AG09319 (cell line): Measurements from ENCODE around the gene MED8.
A peak's percentile ranks its signal among the peaks of the same experiment; 100 is the strongest.

Experiments used
- DNase-seq: peaks from one replicate; pipeline ENCODE4 v3.0.0-alpha.2; 2010; ENCODE audit warnings: low read depth; ENCODE audit errors: extremely low read depth
- TF ChIP-seq, protein P1 (sequence below): IDR thresholded peaks from 2 replicates; pipeline ENCODE4 v1.5.1; 2011; ENCODE audit warnings: low read depth, mild to moderate bottlenecking, inconsistent platforms, low read length, moderate library complexity

MED8 gene

DNA sequence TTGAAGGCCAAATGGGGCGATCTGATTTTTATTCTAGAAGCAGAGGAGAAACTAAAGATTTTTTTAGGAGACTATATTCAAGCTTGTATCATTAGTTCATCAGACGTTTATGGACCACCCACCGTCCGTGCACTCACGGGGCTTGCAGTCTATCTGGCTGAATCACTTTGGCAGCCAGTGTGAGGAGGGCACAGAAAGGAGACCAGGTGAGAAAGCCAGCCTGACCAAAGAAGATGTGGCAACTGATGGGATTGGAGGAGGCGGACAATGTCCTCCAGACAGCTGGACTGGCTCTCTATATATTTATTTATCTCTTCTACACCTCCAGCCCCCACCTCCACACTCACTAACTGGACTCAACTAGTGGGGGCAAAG lies 21.0 kb downstream of the MED8 start:
- TF ChIP-seq, protein P1, sequence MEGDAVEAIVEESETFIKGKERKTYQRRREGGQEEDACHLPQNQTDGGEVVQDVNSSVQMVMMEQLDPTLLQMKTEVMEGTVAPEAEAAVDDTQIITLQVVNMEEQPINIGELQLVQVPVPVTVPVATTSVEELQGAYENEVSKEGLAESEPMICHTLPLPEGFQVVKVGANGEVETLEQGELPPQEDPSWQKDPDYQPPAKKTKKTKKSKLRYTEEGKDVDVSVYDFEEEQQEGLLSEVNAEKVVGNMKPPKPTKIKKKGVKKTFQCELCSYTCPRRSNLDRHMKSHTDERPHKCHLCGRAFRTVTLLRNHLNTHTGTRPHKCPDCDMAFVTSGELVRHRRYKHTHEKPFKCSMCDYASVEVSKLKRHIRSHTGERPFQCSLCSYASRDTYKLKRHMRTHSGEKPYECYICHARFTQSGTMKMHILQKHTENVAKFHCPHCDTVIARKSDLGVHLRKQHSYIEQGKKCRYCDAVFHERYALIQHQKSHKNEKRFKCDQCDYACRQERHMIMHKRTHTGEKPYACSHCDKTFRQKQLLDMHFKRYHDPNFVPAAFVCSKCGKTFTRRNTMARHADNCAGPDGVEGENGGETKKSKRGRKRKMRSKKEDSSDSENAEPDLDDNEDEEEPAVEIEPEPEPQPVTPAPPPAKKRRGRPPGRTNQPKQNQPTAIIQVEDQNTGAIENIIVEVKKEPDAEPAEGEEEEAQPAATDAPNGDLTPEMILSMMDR, result no peak
- DNase-seq, result no peak

DNA sequence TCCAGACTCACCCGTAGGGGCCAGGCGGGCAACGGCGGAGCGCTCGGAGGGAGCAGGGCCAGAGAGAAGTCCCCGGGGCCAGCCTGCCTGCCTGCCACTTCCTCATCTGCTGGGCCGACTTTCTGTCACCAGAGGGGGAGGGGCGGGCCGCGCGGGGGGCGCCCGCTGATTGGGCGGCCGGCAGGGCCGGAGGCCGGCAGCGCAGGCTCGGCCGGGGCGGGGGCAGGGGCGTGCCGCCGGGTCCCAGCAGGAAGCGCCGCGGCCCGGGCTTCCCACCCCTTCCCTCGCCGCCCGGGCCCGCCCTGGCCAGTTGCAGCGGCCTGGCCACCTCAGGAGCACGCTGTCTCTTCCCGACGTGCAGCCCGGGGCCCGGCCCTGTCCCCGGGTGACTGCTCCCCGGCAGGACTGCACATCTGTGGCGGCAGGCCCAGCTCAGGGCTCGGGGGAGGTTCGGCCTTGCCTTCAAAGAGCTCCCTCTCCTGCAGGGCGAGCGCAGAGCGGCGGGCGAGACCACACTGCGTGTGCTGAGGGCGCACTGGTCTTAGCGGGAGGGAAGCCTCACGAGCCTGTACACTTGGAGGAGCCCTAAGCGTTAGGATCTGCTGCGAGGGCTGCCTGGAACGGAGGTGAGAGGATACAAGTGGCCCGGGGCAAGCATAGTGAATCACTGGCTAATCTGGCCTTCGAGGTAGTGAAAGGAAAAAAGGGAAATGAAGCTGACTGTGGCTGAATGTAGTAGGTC lies 21.5 kb downstream of the MED8 start, which contains the start of gene ELOVL1:
Gene ELOVL1, minus strand, starts transcription at position 108 of the 742 bp plus-strand sequence. CDS start 2,402 bp downstream, outside the sequence.
- TF ChIP-seq, protein P1, result peak; percentile 36
- peak; percentile 54 for DNase-seq

DNA sequence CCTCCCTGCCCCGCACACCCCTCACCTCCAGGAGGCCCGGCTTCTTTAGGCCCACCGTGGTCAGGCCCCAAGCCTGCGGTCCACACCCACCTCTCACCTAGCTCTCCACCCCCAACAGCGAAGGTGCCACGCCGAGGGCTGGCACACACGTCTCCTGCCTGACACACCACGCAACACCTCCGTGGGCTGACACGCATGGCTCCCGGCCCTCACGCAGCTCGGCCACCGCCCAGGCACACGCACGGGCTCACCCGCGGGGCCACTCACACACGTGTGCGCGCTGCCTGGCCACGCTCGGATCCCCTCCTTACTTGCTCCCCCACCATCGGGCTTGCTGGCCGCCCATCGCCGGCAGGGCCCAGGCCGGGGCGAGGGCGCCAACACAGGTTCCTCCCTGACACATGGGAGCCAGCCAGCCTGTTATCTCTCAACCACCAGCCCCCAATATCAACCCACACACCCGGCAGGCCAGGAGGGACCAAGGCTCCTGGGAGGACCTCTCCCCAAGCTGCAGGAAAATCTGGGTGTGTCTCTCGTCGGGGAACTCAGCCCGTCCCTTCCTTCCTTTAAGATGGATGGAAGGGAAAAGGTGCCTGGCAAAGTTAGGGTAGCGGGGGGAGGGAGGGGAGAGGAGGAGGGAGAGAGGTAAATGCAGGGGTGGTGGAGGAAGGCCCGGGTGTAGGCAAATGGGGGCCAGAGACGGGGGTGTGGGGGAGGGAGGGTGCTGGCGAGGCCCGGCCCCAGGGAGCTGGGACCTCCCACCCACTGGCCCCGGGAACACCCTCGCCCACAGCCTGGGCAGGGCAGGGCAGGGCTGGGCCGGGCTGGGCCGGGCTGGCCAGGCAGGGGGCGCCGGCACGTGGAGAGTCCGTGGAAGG lies 22.3 kb downstream of the MED8 start:
- no peak for DNase-seq

DNA sequence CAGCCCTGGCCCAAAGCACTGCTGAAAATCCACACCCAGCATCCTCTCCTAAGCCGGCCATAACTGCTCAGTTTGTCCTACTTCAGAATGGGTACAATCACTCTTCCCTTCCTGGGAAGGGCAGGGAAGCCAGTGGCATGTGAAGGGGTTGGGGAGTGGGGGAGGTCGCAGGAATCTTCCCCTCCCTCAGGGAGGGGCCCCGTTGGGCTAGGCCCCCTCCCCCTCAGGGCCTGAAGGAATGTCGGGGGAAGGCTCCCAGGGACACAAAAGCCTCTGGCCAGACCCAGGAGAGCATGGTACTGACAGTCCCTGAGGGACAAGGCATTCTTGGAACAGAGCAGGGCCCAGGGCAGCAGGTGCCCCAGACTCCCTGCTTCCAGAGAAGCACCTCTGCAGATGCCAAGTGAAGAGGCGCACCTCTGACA lies 23.0 kb downstream of the MED8 start:
- TF ChIP-seq, protein P1, result no peak
- no peak for DNase-seq

More for the DNA sequence above, 22.3 kb downstream of the MED8 start:
- TF ChIP-seq, protein P1, result no peak

DNA sequence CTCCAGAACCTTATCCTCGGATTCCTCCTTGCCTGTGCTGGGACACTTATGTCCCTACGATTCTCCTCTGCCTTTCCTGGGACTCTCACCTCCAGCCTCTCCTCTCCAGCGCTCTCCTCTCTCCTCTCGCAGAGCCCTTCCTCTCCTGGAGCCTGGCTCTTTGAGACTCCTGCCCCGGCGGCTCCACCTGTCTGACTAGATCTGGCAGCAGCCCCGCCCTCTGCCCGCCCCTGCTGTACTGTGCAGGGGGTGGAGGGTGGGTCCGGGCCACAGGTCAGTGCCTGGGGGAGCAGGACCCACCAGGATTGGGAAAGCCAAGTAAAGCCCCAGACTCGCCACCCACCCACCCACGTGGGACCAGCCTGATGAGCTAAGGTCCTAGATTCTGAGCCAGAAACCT lies 23.4 kb downstream of the MED8 start:
- TF ChIP-seq, protein P1, result no peak
- DNase-seq, result no peak

DNA sequence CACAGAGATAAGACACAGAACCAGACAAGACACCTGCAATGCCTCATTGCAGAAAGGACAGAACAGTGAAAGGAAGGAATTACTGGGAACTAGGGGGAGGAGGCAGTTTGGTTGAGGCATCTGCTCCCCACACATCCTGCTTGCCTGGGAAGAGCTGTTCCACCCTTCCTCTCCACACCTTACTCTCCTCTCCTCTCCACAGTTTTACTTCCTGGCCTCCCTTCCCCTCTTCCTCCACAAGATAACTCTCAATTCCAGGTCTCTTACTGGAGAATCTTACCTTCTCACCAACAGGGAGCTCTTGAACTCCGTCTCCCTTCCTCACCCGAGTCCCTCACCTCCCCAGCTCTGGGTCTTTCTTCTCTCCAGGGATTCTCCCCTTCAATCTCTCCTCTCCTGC lies 23.9 kb downstream of the MED8 start:
- TF ChIP-seq, protein P1, result no peak
- DNase-seq, result no peak
